Measurements from ENCODE around the gene DGUOK. TPM values are rescaled to one million over a fixed set of nuclear protein-coding genes. Genes with fewer than 3 reads are reported as not detected.
"Not testable (repeated sequence)": the region's sequence is repeated elsewhere in the genome, so short reads cannot be mapped to it uniquely, and the experiment has no call there.

Gene DGUOK
- total RNA-seq: 10 to 100 TPM; 69.5 to 76.0 (median 74.2) TPM

DNA sequence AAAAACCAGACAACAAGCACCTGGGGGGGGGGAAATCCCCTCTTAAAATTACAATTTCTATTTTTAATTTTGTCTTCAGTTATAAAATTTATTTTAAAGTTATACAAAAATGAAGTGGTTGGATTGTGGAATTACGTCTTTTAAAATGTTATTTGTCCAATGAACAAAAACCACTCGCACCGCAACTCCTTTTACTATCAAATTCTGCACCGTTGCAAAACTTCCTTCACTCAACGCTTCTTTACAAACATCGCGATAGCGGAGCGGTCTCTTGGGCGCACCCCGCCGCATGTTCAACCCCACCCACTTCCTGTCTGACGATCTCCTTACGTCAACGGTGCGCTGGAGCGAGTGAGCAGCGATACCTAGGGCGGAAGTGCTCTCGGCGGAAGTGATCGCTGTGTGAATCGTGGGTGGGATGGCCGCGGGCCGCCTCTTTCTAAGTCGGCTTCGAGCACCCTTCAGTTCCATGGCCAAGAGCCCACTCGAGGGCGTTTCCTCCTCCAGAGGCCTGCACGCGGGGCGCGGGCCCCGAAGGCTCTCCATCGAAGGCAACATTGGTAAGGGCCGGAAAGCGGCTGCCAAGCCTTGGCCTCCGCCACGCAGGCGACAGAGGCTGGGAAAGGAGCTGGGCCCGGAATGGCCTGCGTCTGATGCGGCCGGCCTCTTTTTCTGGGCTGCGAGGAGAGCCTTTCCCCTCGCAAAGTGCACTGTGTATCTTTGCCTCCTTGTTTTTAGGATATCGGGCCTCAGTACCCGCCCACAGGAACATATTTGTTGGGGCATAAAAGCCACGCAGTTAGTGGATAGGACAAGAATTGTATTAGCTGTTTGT is at the start of gene DGUOK:
DGUOK (plus strand) TSS at position 388 of the 835 bp plus-strand sequence; CDS start at position 419, 31 bp downstream.
- DNase-seq: peak; percentile 94
- peaks cover 47% of the 10 kb centered on the region for H3K4me1 Mint-ChIP-seq (ENCODE audit: low read depth)
- peaks cover 25% of the 10 kb centered on the region for H3K36me3 Mint-ChIP-seq (ENCODE audit: insufficient read depth)
- H3K27me3 Mint-ChIP-seq (ENCODE audit: low read depth): no peaks in the 10 kb centered on the region
- H3K4me3 Mint-ChIP-seq: peak within 1 kb of the TSS; percentile 96
- ATAC-seq: peak; percentile 100
- no peaks in the 10 kb centered on the region for H3K9me3 Mint-ChIP-seq

DNA sequence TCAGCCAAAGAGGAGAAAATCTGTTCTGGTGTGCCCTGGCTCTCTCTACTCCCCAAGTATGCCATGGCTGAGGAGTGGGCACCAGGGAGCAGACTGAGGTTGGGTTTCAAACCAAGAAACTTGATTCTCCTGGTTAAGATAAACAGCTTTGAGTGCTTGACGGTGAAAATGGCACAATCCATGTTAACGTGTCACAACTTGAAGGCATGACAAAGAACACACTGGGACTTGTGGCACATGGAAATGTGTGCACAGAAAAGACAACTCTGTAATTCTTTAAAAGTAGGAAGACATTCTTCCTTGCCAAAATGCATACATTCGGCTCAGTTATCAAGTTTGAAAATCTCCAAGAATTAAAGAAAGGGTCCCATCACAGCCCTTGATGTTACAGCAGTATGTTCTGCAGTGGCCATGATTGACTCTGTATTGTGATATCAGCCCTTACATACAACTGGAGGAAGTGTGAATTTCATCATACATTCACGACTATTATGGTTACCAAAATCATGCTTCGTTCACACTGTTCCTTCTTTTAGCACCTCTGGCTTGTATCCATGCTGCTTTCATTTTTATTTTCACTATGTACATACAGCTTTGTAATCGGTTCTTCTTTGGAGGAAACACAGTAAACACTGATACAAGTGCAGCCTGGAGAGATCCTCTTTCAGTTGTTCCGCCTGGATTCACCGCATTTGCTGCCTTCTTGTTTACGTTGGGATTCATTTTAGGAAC is 49.4 kb upstream of the DGUOK start:
- Mint-ChIP-seq H3K36me3 (ENCODE audit: insufficient read depth) (no peaks in the 10 kb centered on the region), H3K27me3 (ENCODE audit: low read depth) (no peaks in the 10 kb centered on the region), H3K9me3 (no peaks in the 10 kb centered on the region), H3K4me1 (ENCODE audit: low read depth) (no peaks in the 10 kb centered on the region), H3K4me3 (no peak overlapping the region)
- no peak for DNase-seq
- no peak for ATAC-seq

DNA sequence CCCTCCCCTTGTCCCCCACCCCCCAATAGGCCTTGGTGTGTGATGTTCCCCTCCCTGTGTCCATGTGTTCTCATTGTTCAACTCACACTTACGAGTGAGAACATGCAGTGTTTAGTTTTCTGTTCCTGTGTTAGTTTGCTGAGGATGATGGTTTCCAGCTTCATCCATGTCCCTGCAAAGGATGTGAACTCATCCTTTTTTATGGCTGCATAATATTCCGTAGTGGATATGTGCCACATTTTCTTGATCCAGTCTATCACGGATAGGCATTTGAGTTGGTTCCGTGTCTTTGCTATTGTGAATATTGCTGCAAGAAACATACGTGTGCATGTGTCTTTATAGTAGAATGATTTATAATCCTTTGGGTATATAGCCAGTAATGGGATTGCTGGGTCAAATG is 48.7 kb upstream of the DGUOK start:
- not testable (repeated sequence) for H3K27me3 Mint-ChIP-seq (ENCODE audit: low read depth); H3K9me3 Mint-ChIP-seq; H3K4me1 Mint-ChIP-seq (ENCODE audit: low read depth); H3K4me3 Mint-ChIP-seq; H3K36me3 Mint-ChIP-seq (ENCODE audit: insufficient read depth); DNase-seq; ATAC-seq

DNA sequence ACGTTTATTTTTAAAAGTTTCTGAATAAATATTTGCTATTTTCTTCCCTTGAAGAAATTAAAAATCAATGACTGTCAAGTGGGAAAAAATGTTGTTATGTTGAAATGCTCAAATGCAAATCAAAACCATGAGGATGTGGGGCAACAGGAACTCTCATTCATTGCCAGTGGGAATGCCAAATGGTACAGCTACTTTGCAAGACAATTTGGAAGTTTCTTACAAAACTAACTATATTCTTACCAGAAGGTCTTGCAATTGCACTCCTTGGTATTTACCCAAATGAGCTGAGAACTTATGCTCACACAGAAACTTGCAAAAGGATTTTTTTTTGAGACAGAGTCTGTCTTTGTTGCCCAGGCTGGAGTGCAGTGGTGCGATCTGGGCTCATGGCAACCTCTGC is 41.3 kb upstream of the DGUOK start:
- ATAC-seq: no peak
- H3K4me3 Mint-ChIP-seq: no peak overlapping the region
- peaks cover 3% of the 10 kb centered on the region for H3K27me3 Mint-ChIP-seq (ENCODE audit: low read depth)
- H3K9me3 Mint-ChIP-seq: no peaks in the 10 kb centered on the region
- H3K36me3 Mint-ChIP-seq (ENCODE audit: insufficient read depth): no peaks in the 10 kb centered on the region
- H3K4me1 Mint-ChIP-seq (ENCODE audit: low read depth): peaks cover 21% of the 10 kb centered on the region
- DNase-seq: no peak

DNA sequence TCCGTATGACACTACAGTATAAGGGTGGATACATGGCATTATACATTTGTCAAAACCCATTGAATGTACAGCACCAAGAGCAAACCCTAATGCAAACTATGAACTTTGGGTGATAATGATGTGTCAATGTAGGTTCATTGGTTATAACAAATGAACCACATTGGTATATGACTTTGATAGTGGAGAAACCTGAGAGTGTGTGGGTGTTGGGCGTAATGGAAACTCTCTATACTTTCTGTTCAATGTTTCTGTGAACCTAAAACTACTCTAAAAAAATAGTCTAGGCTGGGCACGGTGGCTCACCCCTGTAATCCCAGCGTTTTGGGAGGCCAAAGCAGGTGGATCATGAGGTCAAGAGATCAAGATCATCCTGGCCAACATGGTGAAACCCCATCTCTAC is 40.3 kb upstream of the DGUOK start:
- DNase-seq: no peak
- peak; percentile 91 to 94 for ATAC-seq
- H3K4me3 Mint-ChIP-seq: no peak overlapping the region
- H3K27me3 Mint-ChIP-seq (ENCODE audit: low read depth): peaks cover 3% of the 10 kb centered on the region
- H3K9me3 Mint-ChIP-seq: no peaks in the 10 kb centered on the region
- H3K36me3 Mint-ChIP-seq (ENCODE audit: insufficient read depth): no peaks in the 10 kb centered on the region
- peaks cover 21% of the 10 kb centered on the region for H3K4me1 Mint-ChIP-seq (ENCODE audit: low read depth)

DNA sequence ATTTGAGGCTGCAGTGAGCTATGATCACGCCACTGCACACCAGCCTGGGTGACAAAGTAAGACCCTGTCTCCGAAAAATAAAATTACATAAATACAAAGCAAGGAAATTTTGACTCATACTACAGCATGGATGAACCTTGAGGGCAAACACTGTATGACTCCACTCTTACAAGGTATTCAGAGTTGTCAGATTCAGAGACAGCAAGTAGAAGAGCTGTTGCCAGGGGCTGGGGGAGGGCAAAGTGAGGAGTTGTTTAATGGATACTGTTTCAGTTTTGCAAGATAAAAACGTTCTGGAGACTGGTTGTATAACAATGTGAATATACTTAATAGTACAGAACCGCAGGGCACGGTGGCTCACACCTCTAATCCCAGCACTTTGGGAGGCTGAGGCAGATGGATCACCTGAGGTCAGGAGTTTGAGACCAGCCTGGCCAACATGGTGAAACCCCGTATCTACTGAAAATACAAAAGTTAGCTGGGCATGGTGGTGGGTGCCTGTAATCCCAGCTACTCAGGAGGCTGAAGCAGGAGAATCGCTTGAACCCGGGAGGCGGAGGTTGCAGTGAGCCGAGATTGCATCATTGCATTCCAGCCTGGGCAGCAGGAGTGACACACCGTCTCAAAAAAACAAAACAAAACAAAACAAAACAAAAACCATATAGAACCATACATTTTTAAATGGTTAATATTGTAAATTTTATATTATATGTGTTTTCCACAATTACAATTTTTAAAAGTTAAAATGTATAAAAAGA is 38.9 kb upstream of the DGUOK start:
- not testable (repeated sequence) for DNase-seq; H3K36me3 Mint-ChIP-seq (ENCODE audit: insufficient read depth); H3K4me3 Mint-ChIP-seq; H3K27me3 Mint-ChIP-seq (ENCODE audit: low read depth); H3K9me3 Mint-ChIP-seq
- peak in 1 of 2 donors; percentile 63 for ATAC-seq
- H3K4me1 Mint-ChIP-seq (ENCODE audit: low read depth): peaks cover 21% of the 10 kb centered on the region

DNA sequence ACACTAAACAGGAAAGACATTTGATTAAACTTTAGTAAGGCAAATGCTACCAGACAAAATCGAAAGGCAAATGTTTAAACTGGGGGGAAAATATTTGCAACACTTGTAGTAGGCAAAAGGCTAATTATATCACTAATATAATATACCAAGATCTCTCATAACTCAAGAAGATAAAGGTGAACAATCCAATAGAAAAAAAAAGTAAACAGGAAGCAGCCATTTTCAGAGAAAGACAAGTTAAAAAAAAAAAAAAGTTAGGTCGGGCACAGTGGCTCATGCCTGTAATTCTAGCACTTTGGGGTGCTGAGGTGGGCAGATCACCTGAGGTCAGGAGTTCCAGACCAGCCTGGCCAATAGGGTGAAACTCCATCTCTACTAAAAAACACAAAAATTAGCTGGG is 38.3 kb upstream of the DGUOK start:
- Mint-ChIP-seq H3K36me3 (ENCODE audit: insufficient read depth) (no peaks in the 10 kb centered on the region), H3K27me3 (ENCODE audit: low read depth) (peaks cover under 1% of the 10 kb centered on the region), H3K9me3 (no peaks in the 10 kb centered on the region), H3K4me3 (no peak overlapping the region), H3K4me1 (ENCODE audit: low read depth) (peaks cover 21% of the 10 kb centered on the region)
- no peak for ATAC-seq
- no peak for DNase-seq

DNA sequence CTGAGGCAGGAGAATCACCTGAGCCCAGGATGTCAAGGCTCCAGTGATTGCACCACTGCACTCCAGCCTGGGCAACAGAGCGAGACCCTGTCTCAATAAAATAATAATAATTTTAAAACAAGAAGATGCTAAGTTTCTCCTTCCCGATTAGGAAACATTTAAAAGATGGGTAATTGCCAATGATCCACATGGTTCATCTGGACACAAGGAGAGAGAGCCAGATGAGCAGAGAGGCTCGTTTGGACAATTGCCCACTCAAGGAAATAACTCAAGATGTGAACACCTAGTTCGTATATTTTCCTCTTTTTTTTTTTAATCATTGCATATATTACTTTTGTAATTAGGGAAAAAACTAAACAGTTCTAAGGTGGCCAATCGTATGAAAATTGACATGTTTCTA is 37.5 kb upstream of the DGUOK start:
- Mint-ChIP-seq H3K4me1 (ENCODE audit: low read depth) (peaks cover 21% of the 10 kb centered on the region), H3K4me3 (no peak overlapping the region), H3K27me3 (ENCODE audit: low read depth) (no peaks in the 10 kb centered on the region), H3K9me3 (no peaks in the 10 kb centered on the region), H3K36me3 (ENCODE audit: insufficient read depth) (no peaks in the 10 kb centered on the region)
- no peak for DNase-seq
- no peak for ATAC-seq

DNA sequence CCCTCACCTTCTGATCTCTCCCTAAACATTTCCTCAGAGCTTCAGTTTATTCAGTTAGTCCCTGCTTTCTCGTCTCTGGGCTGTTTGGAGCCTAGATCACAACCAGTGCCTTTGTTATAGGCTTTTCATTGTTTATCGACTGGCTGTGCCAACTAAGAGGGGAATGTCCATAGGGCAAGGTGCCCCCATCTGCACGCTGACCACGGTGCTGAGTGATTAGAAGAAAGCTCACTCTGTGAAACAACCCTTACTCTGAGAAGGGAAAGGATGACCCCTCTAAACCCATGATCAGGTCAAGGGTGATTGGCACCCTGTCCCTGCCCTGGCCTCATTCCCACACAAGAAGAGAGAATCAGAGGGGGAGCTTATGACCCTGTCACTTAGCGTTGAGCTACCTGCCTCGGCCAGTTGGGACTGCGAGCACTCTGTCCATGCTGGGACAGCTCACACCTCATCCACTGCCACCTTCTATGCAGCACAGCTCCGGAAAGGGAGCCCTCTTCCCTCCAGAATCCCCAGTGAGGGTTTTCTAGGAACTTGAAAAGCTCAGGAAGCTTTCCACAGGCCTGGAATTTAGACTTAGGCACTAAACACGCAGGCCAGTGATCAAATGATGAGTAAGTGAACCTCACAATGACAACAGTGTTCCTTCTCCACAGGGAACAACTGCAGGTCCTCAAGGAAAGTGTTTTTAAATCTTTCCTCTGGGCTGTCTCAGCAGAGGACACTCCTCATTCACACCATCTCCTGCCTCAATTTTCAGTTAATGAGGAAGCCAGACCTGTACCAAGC is 36.2 kb upstream of the DGUOK start:
- peaks cover 21% of the 10 kb centered on the region for H3K4me1 Mint-ChIP-seq (ENCODE audit: low read depth)

DNA sequence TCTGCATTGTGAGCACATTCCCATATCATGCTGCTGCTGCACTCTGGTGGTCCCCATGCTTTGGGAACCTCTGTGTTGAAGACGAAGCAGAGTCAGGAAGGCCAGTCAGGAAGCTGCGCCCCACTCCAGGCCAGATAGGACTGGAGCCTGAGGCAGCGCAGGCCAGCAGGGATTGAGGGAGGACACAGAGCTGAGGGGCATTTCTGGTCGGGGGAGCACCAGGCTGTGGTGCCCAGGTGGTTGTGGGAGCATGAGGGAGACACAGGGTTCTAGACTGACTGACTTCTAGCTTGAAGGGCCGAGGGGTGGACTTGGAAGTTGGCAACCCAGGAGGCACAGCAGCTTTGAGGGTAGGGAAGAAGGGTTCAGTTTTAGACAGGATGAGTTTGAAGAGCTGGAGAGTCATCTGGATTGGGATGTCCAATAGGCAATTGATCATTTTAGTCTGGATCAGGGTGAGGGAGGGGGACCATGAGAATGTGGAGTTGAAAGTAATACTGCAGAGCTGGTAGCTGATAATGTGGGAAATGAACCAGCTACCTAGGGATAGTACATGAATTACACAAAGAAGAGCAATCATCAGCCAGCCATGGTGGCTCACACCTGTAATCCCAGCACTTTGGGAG is 35.3 kb upstream of the DGUOK start:
- no peaks in the 10 kb centered on the region for H3K9me3 Mint-ChIP-seq

More for the DNA sequence above, 36.2 kb upstream of the DGUOK start:
- H3K36me3 Mint-ChIP-seq (ENCODE audit: insufficient read depth): no peaks in the 10 kb centered on the region
- no peak overlapping the region for H3K4me3 Mint-ChIP-seq
- no peaks in the 10 kb centered on the region for H3K27me3 Mint-ChIP-seq (ENCODE audit: low read depth)
- DNase-seq: no peak
- no peaks in the 10 kb centered on the region for H3K9me3 Mint-ChIP-seq
- no peak for ATAC-seq

DNA sequence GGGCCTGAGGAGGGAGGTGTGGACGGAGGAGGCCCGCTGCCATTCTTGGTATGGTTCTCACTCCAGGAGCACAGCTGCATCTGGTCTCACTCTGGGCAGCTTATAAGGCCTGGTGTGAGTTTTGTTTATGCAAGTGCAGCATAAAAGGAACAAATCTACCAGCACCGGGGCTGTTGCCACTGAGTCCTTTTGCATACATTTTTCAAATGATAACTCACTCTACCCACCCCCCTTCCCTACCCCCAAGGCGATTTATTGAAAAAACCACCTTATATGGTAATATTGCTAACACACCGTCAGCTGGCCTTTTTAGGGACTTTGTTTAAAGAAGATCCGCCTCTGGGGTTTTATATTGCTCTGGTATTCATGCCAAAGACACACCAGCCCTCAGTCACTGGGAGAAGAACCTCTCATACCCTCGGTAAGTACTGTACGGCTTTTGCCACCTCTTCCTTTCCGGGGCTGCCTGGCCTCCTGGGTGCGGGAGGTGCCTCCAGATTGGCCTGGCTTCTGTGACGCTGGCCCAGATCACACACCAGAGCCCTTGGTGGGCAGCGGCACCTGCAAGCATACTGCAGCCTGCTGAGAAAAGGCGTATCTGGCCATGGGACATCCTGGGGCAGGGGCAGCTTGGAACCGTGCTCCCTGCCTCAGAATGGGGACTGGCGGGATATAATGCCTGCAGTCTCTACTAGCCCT is 33.9 kb upstream of the DGUOK start, which contains the start of gene ACTG2:
ACTG2 (plus strand) TSS at position 378 of the 699 bp plus-strand sequence. CDS start 8,304 bp downstream, outside the sequence.
- H3K36me3 Mint-ChIP-seq (ENCODE audit: insufficient read depth): no peaks in the 10 kb centered on the region

More for the DNA sequence above, 35.3 kb upstream of the DGUOK start:
- DNase-seq (no peak), ATAC-seq (no peak)
- no peaks in the 10 kb centered on the region for H3K36me3 Mint-ChIP-seq (ENCODE audit: insufficient read depth)
- H3K27me3 Mint-ChIP-seq (ENCODE audit: low read depth): no peaks in the 10 kb centered on the region
- peaks cover 17% of the 10 kb centered on the region for H3K4me1 Mint-ChIP-seq (ENCODE audit: low read depth)
- no peak overlapping the region for H3K4me3 Mint-ChIP-seq

DNA sequence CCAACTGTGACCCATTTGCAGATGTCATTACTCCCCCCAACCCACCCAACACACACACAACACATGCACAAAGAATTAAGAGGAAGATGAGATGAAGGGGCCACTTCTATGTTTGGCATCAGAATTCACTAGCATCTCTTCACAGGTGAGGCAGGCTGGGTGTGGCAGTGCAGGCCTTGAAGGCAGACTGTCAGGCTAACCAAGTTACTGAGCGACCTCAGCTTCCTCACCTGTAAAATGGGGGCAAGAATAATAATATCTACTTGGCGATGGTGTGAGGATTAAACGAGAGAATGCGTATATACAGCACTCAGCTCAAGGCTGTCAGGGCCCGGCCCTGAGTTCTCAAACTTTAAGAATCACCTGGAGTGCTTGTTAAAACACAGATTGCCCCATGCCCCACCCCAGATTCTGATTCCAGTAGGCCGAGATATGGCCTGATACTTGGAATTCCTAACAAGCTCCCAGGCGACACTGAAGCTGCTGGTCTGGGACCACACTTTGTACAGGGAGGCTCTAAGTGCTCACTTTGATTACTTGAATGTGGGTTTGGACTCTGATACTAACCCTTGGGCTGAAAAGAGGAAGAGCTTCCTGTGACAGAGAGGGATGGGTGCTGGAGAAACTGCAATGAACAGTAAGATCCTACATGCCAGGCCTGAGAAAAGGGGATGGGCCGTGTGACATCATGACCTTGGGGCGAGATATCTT is 32.8 kb upstream of the DGUOK start:
- Mint-ChIP-seq H3K36me3 (ENCODE audit: insufficient read depth) (no peaks in the 10 kb centered on the region), H3K27me3 (ENCODE audit: low read depth) (no peaks in the 10 kb centered on the region), H3K9me3 (no peaks in the 10 kb centered on the region), H3K4me3 (no peak overlapping the region), H3K4me1 (ENCODE audit: low read depth) (peaks cover 10% of the 10 kb centered on the region)
- no peak for ATAC-seq
- no peak for DNase-seq

More for the DNA sequence above, 33.9 kb upstream of the DGUOK start, which contains the start of gene ACTG2:
- ATAC-seq (no peak), DNase-seq (no peak)
- Mint-ChIP-seq H3K9me3 (no peaks in the 10 kb centered on the region), H3K4me3 (no peak within 1 kb of the TSS), H3K4me1 (ENCODE audit: low read depth) (peaks cover 14% of the 10 kb centered on the region), H3K27me3 (ENCODE audit: low read depth) (no peaks in the 10 kb centered on the region)
